Endodermal cell (in vitro differentiated cells): ENCODE results near the gene SH3PXD2A. TPM values are rescaled to one million over a fixed set of nuclear protein-coding genes. Genes with fewer than 3 reads are reported as not detected.
A peak's percentile ranks its signal among the peaks of the same experiment; 100 is the strongest.

Experiments used
- DNase-seq: peaks from one replicate; pipeline ENCODE4 v3.0.0-alpha.2; 2017
- H3K27ac ChIP-seq: 2 replicates; pipeline ENCODE4 v1.5.1; 2013; ENCODE audit warnings: mild to moderate bottlenecking, low read depth, low read length, moderate library complexity
- H3K27me3 ChIP-seq: 2 replicates; pipeline ENCODE4 v1.6.1; 2013; ENCODE audit warnings: mild to moderate bottlenecking, low read length, moderate library complexity; ENCODE audit not compliant: insufficient read depth, control insufficient read depth, poor library complexity, severe bottlenecking
- H3K36me3 ChIP-seq: 2 replicates; pipeline ENCODE4 v1.7.0; 2013; ENCODE audit warnings: mild to moderate bottlenecking, low read length, moderate library complexity; ENCODE audit not compliant: control insufficient read depth, insufficient read depth
- H3K4me1 ChIP-seq: one replicate; pipeline ENCODE4 v1.7.0; 2013; ENCODE audit warnings: low read length; ENCODE audit not compliant: control insufficient read depth, insufficient read depth
- H3K4me3 ChIP-seq: 2 replicates; pipeline ENCODE4 v1.5.1; 2013; ENCODE audit warnings: mild to moderate bottlenecking, low read length, moderate library complexity
- H3K9ac ChIP-seq: 2 replicates; pipeline ENCODE4 v1.6.1; 2013; ENCODE audit warnings: mild to moderate bottlenecking, low read length, moderate library complexity; ENCODE audit not compliant: poor library complexity, severe bottlenecking; ENCODE audit errors: extremely low read depth
- H3K9me3 ChIP-seq: 2 replicates; pipeline ENCODE4 v1.6.1; 2013; ENCODE audit warnings: mild to moderate bottlenecking, low read length, moderate library complexity; ENCODE audit not compliant: control insufficient read depth
- H3K27ac Mint-ChIP-seq: 2 replicates; pipeline ENCODE4 v1.8.0; 2020; ENCODE audit warnings: mixed read lengths
- H3K27me3 Mint-ChIP-seq: 2 replicates; pipeline ENCODE4 v1.8.0; 2021; ENCODE audit warnings: mild to moderate bottlenecking, mixed read lengths; ENCODE audit not compliant: insufficient read depth
- H3K36me3 Mint-ChIP-seq: 2 replicates; pipeline ENCODE4 v1.8.0; 2020; ENCODE audit warnings: low read depth, mixed read lengths
- H3K4me1 Mint-ChIP-seq: 2 replicates; pipeline ENCODE4 v1.8.0; 2020; ENCODE audit warnings: mixed read lengths
- H3K4me3 Mint-ChIP-seq: 2 replicates; pipeline ENCODE4 v1.8.0; 2020; ENCODE audit warnings: mild to moderate bottlenecking, moderate library complexity, mixed read lengths
- H3K9me3 Mint-ChIP-seq: 2 replicates; pipeline ENCODE4 v1.8.0; 2020; ENCODE audit warnings: mild to moderate bottlenecking, mixed read lengths
- WGBS, 2 experiments: methylation state at CpG; one replicate each; pipeline versions ENCODE4 v1.1.5 to v1.1.7; 2013; ENCODE audit warnings: missing lambda C conversion rate in 2 of 2, mixed read lengths in 1 of 2; ENCODE audit not compliant: insufficient coverage in 1 of 2, insufficient read length in 1 of 2; 5-methylcytosine and 5-hydroxymethylcytosine counted together
- total RNA-seq, 2 donors: library from RNA; stranded (reverse); fragmentation: NEBNext Ultra II Directional in 1 of 2; extraction: Animal tissue kit (Norgen Biotek cat#: 25700) in 1 of 2; gene quantifications; 2 replicates in 1 of 2; 3 replicates in 1 of 2; pipeline ENCODE4 v1.2.1, GENCODE V29; 2021
- TF ChIP-seq, protein P1 (sequence below): fragments of 200-600 bp; sonication (generic); conservative IDR thresholded peaks from 2 replicates; pipeline ENCODE4 v1.5.0; 2021; ENCODE audit warnings: antibody characterized with exemption, mild to moderate bottlenecking

The SH3PXD2A gene
- total RNA-seq, 2 donors from 2014 or later, result 15.7 to 22.6 TPM

- Mint-ChIP-seq H3K27me3 (no peaks in the 10 kb centered on the region), H3K36me3 (peaks cover 19% of the 10 kb centered on the region), H3K9me3 (no peaks in the 10 kb centered on the region), H3K27ac (no peak overlapping the region), H3K4me3 (no peak overlapping the region), H3K4me1 (no peaks in the 10 kb centered on the region)
- Histone ChIP-seq H3K4me3 (no peak overlapping the region), H3K27ac (peak overlapping the region; percentile 72), H3K27me3 (no peaks in the 10 kb centered on the region), H3K36me3 (no peaks in the 10 kb centered on the region), H3K4me1 (no peaks in the 10 kb centered on the region), H3K9me3 (no peaks in the 10 kb centered on the region), H3K9ac (no peak overlapping the region)
- TF ChIP-seq, protein P1, sequence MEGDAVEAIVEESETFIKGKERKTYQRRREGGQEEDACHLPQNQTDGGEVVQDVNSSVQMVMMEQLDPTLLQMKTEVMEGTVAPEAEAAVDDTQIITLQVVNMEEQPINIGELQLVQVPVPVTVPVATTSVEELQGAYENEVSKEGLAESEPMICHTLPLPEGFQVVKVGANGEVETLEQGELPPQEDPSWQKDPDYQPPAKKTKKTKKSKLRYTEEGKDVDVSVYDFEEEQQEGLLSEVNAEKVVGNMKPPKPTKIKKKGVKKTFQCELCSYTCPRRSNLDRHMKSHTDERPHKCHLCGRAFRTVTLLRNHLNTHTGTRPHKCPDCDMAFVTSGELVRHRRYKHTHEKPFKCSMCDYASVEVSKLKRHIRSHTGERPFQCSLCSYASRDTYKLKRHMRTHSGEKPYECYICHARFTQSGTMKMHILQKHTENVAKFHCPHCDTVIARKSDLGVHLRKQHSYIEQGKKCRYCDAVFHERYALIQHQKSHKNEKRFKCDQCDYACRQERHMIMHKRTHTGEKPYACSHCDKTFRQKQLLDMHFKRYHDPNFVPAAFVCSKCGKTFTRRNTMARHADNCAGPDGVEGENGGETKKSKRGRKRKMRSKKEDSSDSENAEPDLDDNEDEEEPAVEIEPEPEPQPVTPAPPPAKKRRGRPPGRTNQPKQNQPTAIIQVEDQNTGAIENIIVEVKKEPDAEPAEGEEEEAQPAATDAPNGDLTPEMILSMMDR, result no peak
- DNase-seq, result peak; percentile 88
- 61 to 66% methylated on average over 8 to 47 of the region's 48 CpGs for WGBS, 2 experiments
Observed at GRCh38 chr10:103661198-103661950, 194.0 kb downstream of the SH3PXD2A start.

DNA sequence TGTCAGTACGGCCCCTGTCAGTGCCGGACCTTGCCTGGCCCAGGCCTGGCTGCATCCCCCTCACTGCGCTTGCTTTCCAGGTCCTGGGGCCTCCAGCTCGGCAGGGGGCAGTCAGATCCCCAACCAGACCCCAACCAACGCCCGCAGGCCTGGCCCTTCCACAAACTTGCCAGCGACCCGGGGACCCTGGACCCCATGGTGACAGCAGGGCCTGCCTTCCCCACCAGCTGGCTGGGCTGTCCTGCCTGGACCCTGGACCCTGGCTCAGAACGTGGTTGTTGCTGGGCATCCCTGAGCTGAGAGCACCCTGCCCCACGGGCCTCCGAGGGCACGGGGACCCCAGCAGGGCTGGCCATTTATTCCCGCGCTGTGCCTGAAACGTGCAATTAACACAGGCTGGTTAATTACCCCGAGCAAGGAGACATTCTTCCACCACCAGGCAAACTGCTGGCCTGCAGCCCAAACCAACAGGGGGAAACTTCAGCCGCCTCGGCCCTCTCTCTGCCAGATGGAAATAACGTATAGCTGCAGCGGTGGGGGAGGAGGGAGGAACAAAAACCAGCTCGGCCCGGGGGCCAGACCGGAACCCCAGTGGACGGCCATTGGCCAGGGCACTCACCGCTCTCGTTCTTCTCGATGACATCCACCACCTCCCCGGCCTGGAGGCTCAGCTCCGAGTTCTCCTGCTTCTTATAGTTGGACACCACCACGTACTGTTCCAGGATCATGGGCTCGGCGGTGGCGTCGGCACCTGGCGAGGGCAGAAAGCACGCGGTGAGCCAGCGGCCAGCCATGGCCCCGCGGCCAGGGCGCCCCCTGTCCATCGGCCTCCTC, 194.8 kb downstream of the SH3PXD2A start:
- no peak overlapping the region for H3K27ac ChIP-seq
- TF ChIP-seq, protein P1, result no peak
- H3K36me3 ChIP-seq, result no peaks in the 10 kb centered on the region
- Mint-ChIP-seq H3K27ac (no peak overlapping the region), H3K36me3 (peaks cover 25% of the 10 kb centered on the region), H3K9me3 (no peaks in the 10 kb centered on the region), H3K4me1 (no peaks in the 10 kb centered on the region), H3K27me3 (no peaks in the 10 kb centered on the region), H3K4me3 (no peak overlapping the region)
- no peaks in the 10 kb centered on the region for H3K9me3 ChIP-seq
- H3K4me3 ChIP-seq, result no peak overlapping the region
- no peaks in the 10 kb centered on the region for H3K27me3 ChIP-seq
- no peak overlapping the region for H3K9ac ChIP-seq
- no peaks in the 10 kb centered on the region for H3K4me1 ChIP-seq
- DNase-seq, result no peak
- WGBS, 2 experiments, result 88 to 91% methylated on average over 39 to 42 of the region's 42 CpGs

DNA sequence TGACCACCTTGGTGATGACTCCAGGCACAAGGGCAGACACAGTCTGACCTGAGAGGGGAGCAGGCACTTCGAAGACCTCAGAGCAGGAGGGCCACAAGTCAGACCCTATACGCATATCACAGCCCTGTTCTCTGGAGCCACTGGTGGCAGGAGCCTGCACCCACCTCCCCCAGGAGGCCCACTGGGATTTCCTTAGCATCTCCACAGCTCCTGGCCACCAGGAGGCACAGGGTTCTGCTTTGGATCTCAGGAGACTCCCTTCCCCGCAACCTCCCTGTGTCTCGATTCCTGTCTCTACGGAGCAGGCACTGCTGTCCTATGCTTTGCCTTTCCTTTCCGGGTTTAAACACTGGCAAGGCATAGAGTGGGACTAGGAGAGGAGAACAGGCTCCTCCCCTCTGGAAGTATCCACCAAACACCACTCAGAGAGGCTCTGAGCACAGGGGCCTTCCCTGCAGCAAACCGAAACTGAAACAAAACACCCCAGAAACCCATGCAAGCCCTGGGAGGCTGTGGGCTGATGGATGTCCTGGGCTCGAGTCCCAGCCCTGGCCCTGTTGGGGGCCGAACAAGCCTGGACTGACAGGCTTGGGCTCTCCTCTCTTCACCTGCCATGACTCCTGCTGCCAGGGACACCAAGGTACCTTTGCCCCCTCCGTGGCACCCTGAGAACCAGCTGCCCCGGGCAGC, 195.6 kb downstream of the SH3PXD2A start:
- Mint-ChIP-seq H3K9me3 (no peaks in the 10 kb centered on the region), H3K36me3 (peaks cover 25% of the 10 kb centered on the region), H3K4me3 (no peak overlapping the region), H3K4me1 (no peaks in the 10 kb centered on the region), H3K27ac (no peak overlapping the region), H3K27me3 (no peaks in the 10 kb centered on the region)
- no peaks in the 10 kb centered on the region for H3K36me3 ChIP-seq
- H3K4me1 ChIP-seq, result no peaks in the 10 kb centered on the region
- no peak overlapping the region for H3K9ac ChIP-seq
- 89 to 95% methylated on average over 3 to 11 of the region's 11 CpGs for WGBS, 2 experiments
- no peak overlapping the region for H3K4me3 ChIP-seq
- DNase-seq, result peak; percentile 67
- TF ChIP-seq, protein P1, result peak; percentile 30
- H3K27ac ChIP-seq, result no peak overlapping the region
- no peaks in the 10 kb centered on the region for H3K9me3 ChIP-seq
- no peaks in the 10 kb centered on the region for H3K27me3 ChIP-seq
